Smooth muscle cell (in vitro differentiated cells): ENCODE data around the gene LY86. TPM values are rescaled to one million over a fixed set of nuclear protein-coding genes. Genes with fewer than 3 reads are reported as not detected.

Experiments used
- DNase-seq: peaks from one replicate; lab custom pipeline; 2025; ENCODE audit not compliant: unreplicated experiment; lab: John Stamatoyannopoulos, UW
- H2AFZ ChIP-seq: fragments of 200-600 bp; sonication (generic); 2 replicates; pipeline ENCODE4 v1.6.0; 2016; ENCODE audit warnings: antibody characterized with exemption, low read depth, mild to moderate bottlenecking
- H3F3A ChIP-seq: fragments of 200-600 bp; sonication (generic); 2 replicates; pipeline ENCODE4 v1.6.0; 2017; ENCODE audit warnings: antibody characterized with exemption, low read depth
- H3K27ac ChIP-seq: fragments of 200-600 bp; sonication (generic); 2 replicates; pipeline ENCODE4 v1.5.1; 2016; ENCODE audit warnings: low read depth, mild to moderate bottlenecking
- H3K27me3 ChIP-seq: fragments of 200-600 bp; sonication (generic); 2 replicates; pipeline ENCODE4 v1.6.1; 2016; ENCODE audit warnings: low read depth, mild to moderate bottlenecking
- H3K36me3 ChIP-seq: fragments of 200-600 bp; sonication (generic); 2 replicates; pipeline ENCODE4 v1.5.1; 2016; ENCODE audit warnings: low read depth
- H3K4me1 ChIP-seq: fragments of 200-600 bp; sonication (generic); 2 replicates; pipeline ENCODE4 v1.5.1; 2016; ENCODE audit warnings: low read depth
- H3K4me2 ChIP-seq: fragments of 200-600 bp; sonication (generic); 2 replicates; pipeline ENCODE4 v1.6.0; 2016; ENCODE audit warnings: mild to moderate bottlenecking
- H3K4me3 ChIP-seq: fragments of 200-600 bp; sonication (generic); 2 replicates; pipeline ENCODE4 v1.5.1; 2016; ENCODE audit warnings: mild to moderate bottlenecking
- H3K79me2 ChIP-seq: fragments of 200-600 bp; sonication (generic); 2 replicates; pipeline ENCODE4 v1.6.0; 2016; ENCODE audit warnings: low read depth, mild to moderate bottlenecking
- H3K9ac ChIP-seq: fragments of 200-600 bp; sonication (generic); 2 replicates; pipeline ENCODE4 v1.6.0; 2016; ENCODE audit warnings: low read depth
- H3K9me3 ChIP-seq: fragments of 200-600 bp; sonication (generic); replicated peaks from 2 replicates; pipeline ENCODE4 v1.5.1; 2016; ENCODE audit warnings: low read depth
- H4K20me1 ChIP-seq: fragments of 200-600 bp; sonication (generic); 2 replicates; pipeline ENCODE4 v1.6.0; 2016; ENCODE audit warnings: low read depth
- CTCF ChIP-seq: fragments of 200-600 bp; sonication (generic); IDR thresholded peaks from 2 replicates; pipeline ENCODE4 v1.5.1; 2017; ENCODE audit warnings: borderline replicate concordance, mild to moderate bottlenecking, antibody characterized with exemption; ENCODE audit not compliant: insufficient read depth, poor library complexity, severe bottlenecking
- WGBS: methylation state at CpG from one replicate; pipeline ENCODE4 v1.1.7; 2016; ENCODE audit warnings: low lambda C conversion rate; 5-methylcytosine and 5-hydroxymethylcytosine counted together
- polyA plus RNA-seq: library from polyadenylated mRNA; unstranded; fragments of >200 nt; fragmentation: Nextera tagmentation; extraction: Ambion mirVana; gene quantifications from 2 replicates; pipeline ENCODE4 v1.2.1, GENCODE V29; 2016
- total RNA-seq: library from RNA; depleted of rRNA; stranded (reverse); fragments of >200 nt; gene quantifications from 2 replicates; pipeline ENCODE4 v1.2.3, GENCODE V29; 2014

LY86 gene
- total and polyA plus RNA-seq, 2 experiments from 2014 or later = not detected

- no peak overlapping the region for H3K9ac ChIP-seq
- no peak for DNase-seq
- no peak overlapping the region for H2AFZ ChIP-seq
- H3K4me2 ChIP-seq = no peak overlapping the region
- H3K4me3 ChIP-seq = no peak overlapping the region
- H3K36me3 ChIP-seq = no peaks in the 10 kb centered on the region
- no peaks in the 10 kb centered on the region for H3K79me2 ChIP-seq
- no peak overlapping the region for H3K27ac ChIP-seq
- no peaks in the 10 kb centered on the region for H3K4me1 ChIP-seq
- H4K20me1 ChIP-seq = no peaks in the 10 kb centered on the region
- TF ChIP-seq CTCF = no peak
- H3K9me3 ChIP-seq = no peaks in the 10 kb centered on the region
- H3K27me3 ChIP-seq = no peaks in the 10 kb centered on the region
- no peaks in the 10 kb centered on the region for H3F3A ChIP-seq
Measured at GRCh38 chr6:6680526-6680925, 92.0 kb downstream of the LY86 start.

- Histone ChIP-seq H3F3A (no peaks in the 10 kb centered on the region), H2AFZ (no peak overlapping the region), H3K27ac (no peak overlapping the region), H3K27me3 (no peaks in the 10 kb centered on the region), H3K4me2 (no peak overlapping the region), H3K4me3 (no peak overlapping the region), H3K9me3 (no peaks in the 10 kb centered on the region), H3K4me1 (no peaks in the 10 kb centered on the region), H4K20me1 (no peaks in the 10 kb centered on the region), H3K36me3 (no peaks in the 10 kb centered on the region), H3K9ac (no peak overlapping the region), H3K79me2 (no peaks in the 10 kb centered on the region)
- DNase-seq = no peak
- TF ChIP-seq CTCF = no peak
- WGBS = 76% methylated on average over 11 of the region's 11 CpGs
Measured at GRCh38 chr6:6681075-6681849, 92.7 kb downstream of the LY86 start.

- Histone ChIP-seq H3K27ac (no peak overlapping the region), H3F3A (no peaks in the 10 kb centered on the region), H4K20me1 (no peaks in the 10 kb centered on the region), H3K9ac (no peak overlapping the region), H3K79me2 (no peaks in the 10 kb centered on the region), H3K36me3 (no peaks in the 10 kb centered on the region), H3K4me2 (no peak overlapping the region), H2AFZ (no peak overlapping the region), H3K9me3 (no peaks in the 10 kb centered on the region), H3K27me3 (no peaks in the 10 kb centered on the region), H3K4me3 (no peak overlapping the region), H3K4me1 (peaks cover under 1% of the 10 kb centered on the region)
- no peak for TF ChIP-seq CTCF
- WGBS = 88% methylated on average over 3 of the region's 3 CpGs
- DNase-seq = no peak
Measured at GRCh38 chr6:6682225-6682624, 93.7 kb downstream of the LY86 start.
